22Rv1 (cell line): ENCODE results near the gene CPXM1.

Experiments used
- ZFX ChIP-seq: fragments of 450-650 bp; IDR thresholded peaks from 2 replicates; pipeline ENCODE4 v1.6.1; 2017; ENCODE audit warnings: antibody characterized with exemption, borderline replicate concordance
- TF ChIP-seq, protein P1 (sequence below): fragments of 450-650 bp; IDR thresholded peaks from 2 replicates; pipeline ENCODE4 v1.5.1; 2017; ENCODE audit warnings: mild to moderate bottlenecking

DNA sequence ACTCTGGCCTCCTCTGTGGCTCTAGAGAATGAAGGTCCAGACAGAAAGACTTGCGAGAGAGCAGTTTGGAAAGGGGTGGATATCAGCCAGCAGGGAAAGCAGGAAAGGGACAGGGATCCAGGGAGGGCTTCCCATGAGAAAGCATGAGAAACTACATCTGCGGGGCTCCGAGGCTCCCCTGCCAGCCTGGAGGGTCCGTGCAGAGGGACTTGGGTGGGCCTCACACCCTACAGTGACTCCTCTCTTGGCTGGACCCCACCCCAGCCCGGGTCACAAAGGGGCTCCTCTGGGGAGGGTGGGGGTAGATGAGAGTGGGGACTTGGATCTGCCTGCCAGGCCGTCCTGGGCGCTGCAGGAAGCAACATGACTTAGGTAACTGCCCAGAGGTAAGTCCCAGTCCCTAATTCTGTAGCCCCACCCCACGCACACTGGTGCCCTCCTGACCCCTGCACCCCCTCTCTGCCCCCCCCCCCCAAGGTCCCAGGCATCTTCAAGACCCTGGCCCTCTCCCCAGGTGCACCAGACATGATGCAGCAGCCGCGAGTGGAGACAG, 15.7 kb upstream of the CPXM1 start, which contains the start of gene TMEM239:
- TF ChIP-seq, protein P1, sequence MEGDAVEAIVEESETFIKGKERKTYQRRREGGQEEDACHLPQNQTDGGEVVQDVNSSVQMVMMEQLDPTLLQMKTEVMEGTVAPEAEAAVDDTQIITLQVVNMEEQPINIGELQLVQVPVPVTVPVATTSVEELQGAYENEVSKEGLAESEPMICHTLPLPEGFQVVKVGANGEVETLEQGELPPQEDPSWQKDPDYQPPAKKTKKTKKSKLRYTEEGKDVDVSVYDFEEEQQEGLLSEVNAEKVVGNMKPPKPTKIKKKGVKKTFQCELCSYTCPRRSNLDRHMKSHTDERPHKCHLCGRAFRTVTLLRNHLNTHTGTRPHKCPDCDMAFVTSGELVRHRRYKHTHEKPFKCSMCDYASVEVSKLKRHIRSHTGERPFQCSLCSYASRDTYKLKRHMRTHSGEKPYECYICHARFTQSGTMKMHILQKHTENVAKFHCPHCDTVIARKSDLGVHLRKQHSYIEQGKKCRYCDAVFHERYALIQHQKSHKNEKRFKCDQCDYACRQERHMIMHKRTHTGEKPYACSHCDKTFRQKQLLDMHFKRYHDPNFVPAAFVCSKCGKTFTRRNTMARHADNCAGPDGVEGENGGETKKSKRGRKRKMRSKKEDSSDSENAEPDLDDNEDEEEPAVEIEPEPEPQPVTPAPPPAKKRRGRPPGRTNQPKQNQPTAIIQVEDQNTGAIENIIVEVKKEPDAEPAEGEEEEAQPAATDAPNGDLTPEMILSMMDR = no peak
- TF ChIP-seq ZFX = no peak
